ENCODE measurements around the gene BANP.
"Not testable (repeated sequence)": the region's sequence is repeated elsewhere in the genome, so short reads cannot be mapped to it uniquely, and the experiment has no call there.

GRCh38 chr16:88089632-88090376 lies 138.6 kb downstream of the BANP start:
- TF ChIP-seq POLR2A (IDR thresholded peaks at IDR 0.05; ENCODE audit: low read length); GATA1 (IDR thresholded peaks at IDR 0.05; ENCODE audit: low read depth, low read length): not testable (repeated sequence)

All from erythroblast (primary cell).